ENCODE results near the gene GALNT10. TPM values are rescaled to one million over a fixed set of nuclear protein-coding genes. Genes with fewer than 3 reads are reported as not detected.

GALNT10 gene
- total RNA-seq, 2 donors from 2014 or later: 21.7 to 27.1 TPM

GRCh38 chr5:154293219-154293618 lies 102.7 kb downstream of the GALNT10 start:
- intact Hi-C loops (cut with DNase I): no loop called here
- H3K4me3 ChIP-seq: no peak overlapping the region
- H3K4me1 ChIP-seq (replicated peaks): peaks cover 4% of the 10 kb centered on the region
- TF ChIP-seq POLR2AphosphoS5 (IDR thresholded peaks at IDR 0.05) (no peak), POLR2A (IDR thresholded peaks at IDR 0.05) (no peak), CTCF (IDR thresholded peaks at IDR 0.05) (no peak)
- no peaks in the 10 kb centered on the region for H3K9me3 ChIP-seq
- no peaks in the 10 kb centered on the region for H3K36me3 ChIP-seq
- no peaks in the 10 kb centered on the region for H3K27me3 ChIP-seq (replicated peaks; ENCODE audit: insufficient read depth)
- H3K27ac ChIP-seq: no peak overlapping the region
- 100% methylated on average over 1 of the region's 1 CpG for WGBS
- no peak for DNase-seq (ENCODE audit: low spot score)

GRCh38 chr5:154295551-154295950 lies 105.0 kb downstream of the GALNT10 start:
- Histone ChIP-seq H3K27ac (peak overlapping the region in 1 of 2 donors; percentile 68), H3K9me3 (no peaks in the 10 kb centered on the region), H3K36me3 (no peaks in the 10 kb centered on the region), H3K4me3 (no peak overlapping the region), H3K4me1 (replicated peaks) (peaks cover 4% of the 10 kb centered on the region), H3K27me3 (replicated peaks; ENCODE audit: insufficient read depth) (no peaks in the 10 kb centered on the region)
- intact Hi-C loops (cut with DNase I): no loop called here
- TF ChIP-seq POLR2A (IDR thresholded peaks at IDR 0.05) (no peak), CTCF (IDR thresholded peaks at IDR 0.05) (no peak), POLR2AphosphoS5 (IDR thresholded peaks at IDR 0.05) (no peak)
- DNase-seq (ENCODE audit: low spot score): no peak
- 100% methylated on average over 1 of the region's 1 CpG for WGBS

GRCh38 chr5:154296525-154297159 lies 106.1 kb downstream of the GALNT10 start:
- H3K27ac ChIP-seq: peak overlapping the region; percentile 68 to 70
- TF ChIP-seq POLR2A (IDR thresholded peaks at IDR 0.05) (no peak), POLR2AphosphoS5 (IDR thresholded peaks at IDR 0.05) (peak; percentile 89), CTCF (IDR thresholded peaks at IDR 0.05) (no peak)
- H3K27me3 ChIP-seq (replicated peaks; ENCODE audit: insufficient read depth): no peaks in the 10 kb centered on the region
- peaks cover 4% of the 10 kb centered on the region for H3K4me1 ChIP-seq (replicated peaks)
- no peaks in the 10 kb centered on the region for H3K9me3 ChIP-seq
- H3K4me3 ChIP-seq: no peak overlapping the region
- DNase-seq (ENCODE audit: low spot score): peak; percentile 75
- no peaks in the 10 kb centered on the region for H3K36me3 ChIP-seq
- WGBS: 56% methylated on average over 6 of the region's 6 CpGs
- intact Hi-C loops (cut with DNase I): no loop called here

- H3K27ac ChIP-seq: no peak overlapping the region
- no peaks in the 10 kb centered on the region for H3K9me3 ChIP-seq
- peaks cover 4% of the 10 kb centered on the region for H3K4me1 ChIP-seq (replicated peaks)
- intact Hi-C loops (cut with DNase I): no loop called here
- H3K36me3 ChIP-seq: no peaks in the 10 kb centered on the region
- TF ChIP-seq CTCF (IDR thresholded peaks at IDR 0.05) (no peak), POLR2AphosphoS5 (IDR thresholded peaks at IDR 0.05) (no peak), POLR2A (IDR thresholded peaks at IDR 0.05) (no peak)
- H3K27me3 ChIP-seq (replicated peaks; ENCODE audit: insufficient read depth): no peaks in the 10 kb centered on the region
- no peak overlapping the region for H3K4me3 ChIP-seq
- DNase-seq (ENCODE audit: low spot score): no peak
- WGBS: 84% methylated on average over 3 of the region's 3 CpGs
Measured at GRCh38 chr5:154298065-154298464, 107.5 kb downstream of the GALNT10 start.

GRCh38 chr5:154300207-154300883 lies 109.8 kb downstream of the GALNT10 start:
- Histone ChIP-seq H3K4me3 (no peak overlapping the region), H3K27me3 (replicated peaks; ENCODE audit: insufficient read depth) (no peaks in the 10 kb centered on the region), H3K9me3 (no peaks in the 10 kb centered on the region), H3K4me1 (replicated peaks) (peaks cover 4% of the 10 kb centered on the region), H3K36me3 (no peaks in the 10 kb centered on the region), H3K27ac (no peak overlapping the region)
- 100% methylated on average over 4 of the region's 4 CpGs for WGBS
- intact Hi-C loops (cut with DNase I): no loop called here
- no peak for DNase-seq (ENCODE audit: low spot score)
- TF ChIP-seq POLR2AphosphoS5 (IDR thresholded peaks at IDR 0.05) (no peak), CTCF (IDR thresholded peaks at IDR 0.05) (no peak), POLR2A (IDR thresholded peaks at IDR 0.05) (no peak)
